Measurements from ENCODE around the gene TNFSF15. TPM values are rescaled to one million over a fixed set of nuclear protein-coding genes. Genes with fewer than 3 reads are reported as not detected.
A peak's percentile ranks its signal among the peaks of the same experiment; 100 is the strongest.

TNFSF15 gene
- total RNA-seq, 1 donor from 2014 or later: 2.1 TPM

GRCh38 chr9:114818178-114818577, 12.3 kb upstream of the TNFSF15 start:
- no peak overlapping the region for H3K27ac Mint-ChIP-seq
- no peak overlapping the region for H3K4me3 Mint-ChIP-seq (ENCODE audit: low read depth)
- H3K27me3 Mint-ChIP-seq: peaks cover 12% of the 10 kb centered on the region
- peaks cover 3% of the 10 kb centered on the region for H3K9me3 Mint-ChIP-seq (ENCODE audit: low read depth)
- no peak for DNase-seq (ENCODE audit: low spot score, unreplicated experiment)
- no peak for TF ChIP-seq CTCF (IDR thresholded peaks at IDR 0.05; ENCODE audit: unreplicated experiment)
- H3K4me1 Mint-ChIP-seq (ENCODE audit: low read depth): peaks cover 8% of the 10 kb centered on the region
- H3K36me3 Mint-ChIP-seq (ENCODE audit: insufficient read depth): no peaks in the 10 kb centered on the region

GRCh38 chr9:114813717-114814418, 8.0 kb upstream of the TNFSF15 start:
- Mint-ChIP-seq H3K27me3 (peaks cover 11% of the 10 kb centered on the region), H3K4me1 (ENCODE audit: low read depth) (peaks cover 11% of the 10 kb centered on the region), H3K36me3 (ENCODE audit: insufficient read depth) (no peaks in the 10 kb centered on the region), H3K9me3 (ENCODE audit: low read depth) (peaks cover 3% of the 10 kb centered on the region), H3K4me3 (ENCODE audit: low read depth) (no peak overlapping the region), H3K27ac (no peak overlapping the region)
- no peak for TF ChIP-seq CTCF (IDR thresholded peaks at IDR 0.05; ENCODE audit: unreplicated experiment)
- DNase-seq (ENCODE audit: low spot score, unreplicated experiment): no peak

- Mint-ChIP-seq H3K36me3 (ENCODE audit: insufficient read depth) (no peaks in the 10 kb centered on the region), H3K9me3 (ENCODE audit: low read depth) (peaks cover 3% of the 10 kb centered on the region), H3K4me3 (ENCODE audit: low read depth) (no peak overlapping the region), H3K27me3 (peaks cover 11% of the 10 kb centered on the region), H3K27ac (no peak overlapping the region), H3K4me1 (ENCODE audit: low read depth) (peaks cover 19% of the 10 kb centered on the region)
- DNase-seq (ENCODE audit: low spot score, unreplicated experiment): no peak
- TF ChIP-seq CTCF (IDR thresholded peaks at IDR 0.05; ENCODE audit: unreplicated experiment): no peak
Measured at GRCh38 chr9:114811966-114812636, 6.3 kb upstream of the TNFSF15 start.

- Mint-ChIP-seq H3K4me1 (ENCODE audit: low read depth) (peaks cover 23% of the 10 kb centered on the region), H3K27ac (peak overlapping the region; percentile 15), H3K4me3 (ENCODE audit: low read depth) (no peak overlapping the region), H3K36me3 (ENCODE audit: insufficient read depth) (no peaks in the 10 kb centered on the region), H3K9me3 (ENCODE audit: low read depth) (peaks cover 3% of the 10 kb centered on the region), H3K27me3 (peaks cover 11% of the 10 kb centered on the region)
- no peak for DNase-seq (ENCODE audit: low spot score, unreplicated experiment)
- TF ChIP-seq CTCF (IDR thresholded peaks at IDR 0.05; ENCODE audit: unreplicated experiment): no peak
Measured at GRCh38 chr9:114811301-114811700, 5.5 kb upstream of the TNFSF15 start.

- no peak overlapping the region for H3K27ac Mint-ChIP-seq
- no peak for TF ChIP-seq CTCF (IDR thresholded peaks at IDR 0.05; ENCODE audit: unreplicated experiment)
- H3K9me3 Mint-ChIP-seq (ENCODE audit: low read depth): peaks cover 3% of the 10 kb centered on the region
- H3K4me1 Mint-ChIP-seq (ENCODE audit: low read depth): peaks cover 29% of the 10 kb centered on the region
- DNase-seq (ENCODE audit: low spot score, unreplicated experiment): no peak
- peaks cover 11% of the 10 kb centered on the region for H3K27me3 Mint-ChIP-seq
- no peak overlapping the region for H3K4me3 Mint-ChIP-seq (ENCODE audit: low read depth)
- H3K36me3 Mint-ChIP-seq (ENCODE audit: insufficient read depth): no peaks in the 10 kb centered on the region
Measured at GRCh38 chr9:114810614-114811013, 4.8 kb upstream of the TNFSF15 start.

All from progenitor cell of endocrine pancreas (in vitro differentiated cells).